A673 (cell line): ENCODE data around the gene RBP3.

Experiments used
- CTCF ChIP-seq: fragments of 300-800, 200-600 bp; sonication (generic); conservative IDR thresholded peaks from 2 replicates; pipeline ENCODE4 v1.5.1; 2017; ENCODE audit warnings: low read depth, mild to moderate bottlenecking, antibody characterized with exemption, low read length, moderate library complexity, mixed read lengths
- EZH2 ChIP-seq: fragments of 200-600 bp; sonication (generic); IDR thresholded peaks from 2 replicates; pipeline ENCODE4 v1.6.1; 2017; ENCODE audit warnings: borderline replicate concordance, low read depth, mild to moderate bottlenecking, mixed read lengths, antibody characterized with exemption, low read length; ENCODE audit not compliant: poor library complexity, severe bottlenecking

DNA sequence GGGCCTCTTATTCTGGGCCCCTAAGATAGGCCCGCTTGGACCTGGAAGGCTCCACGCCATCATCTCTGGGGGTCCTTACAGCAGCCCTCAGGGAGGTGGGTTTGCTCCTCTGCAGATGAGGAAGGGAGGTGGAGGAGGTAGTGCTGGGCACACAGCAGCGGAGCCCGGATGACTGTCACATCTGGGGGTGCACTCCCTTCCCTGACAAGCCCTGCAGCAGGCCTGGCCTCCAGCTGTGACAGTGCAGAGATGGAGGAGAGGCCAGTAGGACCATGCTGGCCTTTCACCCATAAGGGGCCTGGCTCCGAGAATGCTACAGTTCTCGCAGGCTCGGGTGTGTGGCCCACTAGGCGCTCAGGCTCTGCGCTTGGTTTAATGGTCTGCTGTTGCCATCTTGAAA is 16.7 kb upstream of the RBP3 start:
- TF ChIP-seq CTCF (no peak), EZH2 (no peak)
